ENCODE results near the gene MAD1L1. TPM values are rescaled to one million over a fixed set of nuclear protein-coding genes. Genes with fewer than 3 reads are reported as not detected.

Gene MAD1L1
- total and polyA plus RNA-seq, 2 of the 13 experiments (the other 11 are each of a cell fraction or from before 2014, with no cell fraction given) = 17.4 to 64.7 TPM

DNA sequence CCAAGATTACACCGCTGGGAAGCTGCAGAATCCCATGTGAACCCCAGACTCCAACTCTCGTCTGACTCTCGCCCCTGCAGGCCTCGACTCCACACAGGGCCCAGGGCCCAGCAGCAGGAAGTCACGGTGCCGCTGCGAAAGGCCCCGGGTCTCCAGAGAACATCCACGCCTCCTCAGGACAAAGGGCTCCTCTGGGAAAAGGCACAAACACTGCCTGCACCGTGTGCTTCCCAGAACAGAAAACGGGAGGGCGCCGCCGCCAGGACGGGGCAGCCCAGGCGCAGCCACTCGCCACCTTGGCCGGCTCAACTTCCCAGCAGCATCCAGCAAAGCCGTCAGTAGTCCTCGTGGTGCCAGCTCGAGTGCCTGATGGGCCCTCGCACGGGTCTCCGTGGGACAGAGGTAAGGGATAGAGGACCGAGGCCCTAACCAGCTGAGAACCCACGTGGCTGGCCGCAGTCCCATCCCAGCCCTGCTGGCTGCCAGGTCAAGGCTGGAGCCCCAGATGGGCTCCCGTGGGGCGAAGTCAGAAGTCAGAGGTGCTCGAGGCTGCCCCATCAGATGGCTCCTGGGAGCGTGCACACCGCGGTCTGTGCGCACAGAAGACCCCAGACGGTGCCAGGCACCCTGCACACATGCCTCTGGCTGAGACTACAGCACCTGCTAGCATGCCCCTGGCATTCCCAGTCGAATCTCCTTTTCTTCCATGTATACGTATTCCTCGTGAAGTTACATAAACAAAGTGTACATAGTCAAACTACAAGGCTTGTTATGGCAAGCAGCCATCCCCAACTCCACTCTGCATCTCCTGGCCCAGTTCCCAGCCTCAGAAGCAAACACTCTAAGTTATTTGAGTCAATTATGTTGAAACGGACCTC is 60.2 kb downstream of the MAD1L1 start:
- peaks cover 2 to 19% of the 10 kb centered on the region in 2 experiments; a peak in 4 of 5 replicates for H3K36me3 ChIP-seq (replicated peaks in 1 of 2; ENCODE audit: control insufficient read depth in 1 of 2, insufficient read depth in 2 of 2, low read length in 2 of 2)
- H3K9me3 ChIP-seq (ENCODE audit: low read length) = no peaks in the 10 kb centered on the region
- FAIRE-seq = peak; percentile 81
- POLR2A ChIA-PET = no interaction called here
- CTCF ChIA-PET (ENCODE audit: low intra/inter-chr PET ratio, low total read pairs) = no interaction called here
- peak overlapping the region; percentile 18; the same call in 1 of the 2 replicates for H3K4me2 ChIP-seq (ENCODE audit: low read depth, low read length)
- H3K79me2 ChIP-seq (ENCODE audit: insufficient read depth, low read length) = no peaks in the 10 kb centered on the region
- no peak overlapping the region for H3K9ac ChIP-seq (ENCODE audit: insufficient read depth, low read depth, low read length)
- 81% methylated on average over 25 of the region's 39 CpGs for WGBS (ENCODE audit: low lambda C conversion rate)
- H2AFZ ChIP-seq (ENCODE audit: low read length) = no peak overlapping the region
- intact Hi-C loops (cut with micrococcal nuclease; ENCODE audit: unreplicated experiment) (no loop called here), in situ Hi-C loops (cut with HindIII; ENCODE audit: extremely low pct_ligation_motif_present, low pct_unique_long_range_greater_than_20kb) (no loop called here)
- H4K20me1 ChIP-seq (ENCODE audit: insufficient read depth, low read length) = no peaks in the 10 kb centered on the region
- no peak overlapping the region for H3K4me3 ChIP-seq (replicated peaks in 1 of 3; ENCODE audit: insufficient read depth in 1 of 3, low read depth in 2 of 3, low read length in 3 of 3)
- no TSS peak for BruUV-seq (replicated peaks)
- ATAC-seq = peak; percentile 65
- peaks cover 59% of the 10 kb centered on the region for H3K4me1 ChIP-seq (ENCODE audit: insufficient read depth, low read length)
- H3K27ac ChIP-seq (ENCODE audit: extremely low read length, insufficient read depth, low read length) = peak overlapping the region; percentile 70
- peak; percentile 76 for DNase-seq (ENCODE audit: low spot score)
- H3K27me3 ChIP-seq (ENCODE audit: control insufficient read depth in 1 of 2, insufficient read depth in 2 of 2, low read length in 2 of 2) = no peaks in the 10 kb centered on the region
- TF ChIP-seq, protein P1, sequence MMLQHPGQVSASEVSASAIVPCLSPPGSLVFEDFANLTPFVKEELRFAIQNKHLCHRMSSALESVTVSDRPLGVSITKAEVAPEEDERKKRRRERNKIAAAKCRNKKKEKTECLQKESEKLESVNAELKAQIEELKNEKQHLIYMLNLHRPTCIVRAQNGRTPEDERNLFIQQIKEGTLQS (CRISPR knock-in tag; IDR thresholded peaks at IDR 0.05) = no peak
- TF ChIP-seq, protein P2, sequence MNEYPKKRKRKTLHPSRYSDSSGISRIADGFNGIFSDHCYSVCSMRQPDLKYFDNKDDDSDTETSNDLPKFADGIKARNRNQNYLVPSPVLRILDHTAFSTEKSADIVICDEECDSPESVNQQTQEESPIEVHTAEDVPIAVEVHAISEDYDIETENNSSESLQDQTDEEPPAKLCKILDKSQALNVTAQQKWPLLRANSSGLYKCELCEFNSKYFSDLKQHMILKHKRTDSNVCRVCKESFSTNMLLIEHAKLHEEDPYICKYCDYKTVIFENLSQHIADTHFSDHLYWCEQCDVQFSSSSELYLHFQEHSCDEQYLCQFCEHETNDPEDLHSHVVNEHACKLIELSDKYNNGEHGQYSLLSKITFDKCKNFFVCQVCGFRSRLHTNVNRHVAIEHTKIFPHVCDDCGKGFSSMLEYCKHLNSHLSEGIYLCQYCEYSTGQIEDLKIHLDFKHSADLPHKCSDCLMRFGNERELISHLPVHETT (CRISPR knock-in tag; conservative IDR thresholded peaks at IDR 0.05) = no peak
- TF ChIP-seq RFX5 (IDR thresholded peaks at IDR 0.05; ENCODE audit: low read depth, low read length) (no peak), SOX6 (IDR thresholded peaks at IDR 0.05) (no peak), SOX6 (CRISPR knock-in tag; IDR thresholded peaks at IDR 0.05) (peak; percentile 52), ZNF224 (CRISPR knock-in tag; IDR thresholded peaks at IDR 0.05) (0 out of 2 replicates have a peak, but pooled peaks have one; percentile 45), NONO (IDR thresholded peaks at IDR 0.05) (no peak), NONO (CRISPR knock-in tag; conservative IDR thresholded peaks at IDR 0.05) (0 out of 2 replicates have a peak, but pooled peaks have one; percentile 29), ZNF644 (CRISPR knock-in tag; IDR thresholded peaks at IDR 0.05; ENCODE audit: low read depth) (no peak), ZNF547 (CRISPR knock-in tag; IDR thresholded peaks at IDR 0.05) (0 out of 2 replicates have a peak, but pooled peaks have one; percentile 75), HDAC2 (CRISPR knock-in tag; IDR thresholded peaks at IDR 0.05) (peak; percentile 33; the same call in 1 of the 2 replicates), ZSCAN21 (CRISPR knock-in tag; IDR thresholded peaks at IDR 0.05; ENCODE audit: borderline replicate concordance) (no peak), ZNF549 (CRISPR knock-in tag; IDR thresholded peaks at IDR 0.05) (no peak), POLR2AphosphoS5 (IDR thresholded peaks at IDR 0.05; ENCODE audit: low read depth, low read length) (no peak), HNRNPLL (IDR thresholded peaks at IDR 0.05; ENCODE audit: low read depth, low read length, poor library complexity, severe bottlenecking) (peak; percentile 42), ZNF598 (CRISPR knock-in tag; IDR thresholded peaks at IDR 0.05; ENCODE audit: borderline replicate concordance) (0 out of 2 replicates have a peak, but pooled peaks have one; percentile 73)
- TF ChIP-seq, protein P3, sequence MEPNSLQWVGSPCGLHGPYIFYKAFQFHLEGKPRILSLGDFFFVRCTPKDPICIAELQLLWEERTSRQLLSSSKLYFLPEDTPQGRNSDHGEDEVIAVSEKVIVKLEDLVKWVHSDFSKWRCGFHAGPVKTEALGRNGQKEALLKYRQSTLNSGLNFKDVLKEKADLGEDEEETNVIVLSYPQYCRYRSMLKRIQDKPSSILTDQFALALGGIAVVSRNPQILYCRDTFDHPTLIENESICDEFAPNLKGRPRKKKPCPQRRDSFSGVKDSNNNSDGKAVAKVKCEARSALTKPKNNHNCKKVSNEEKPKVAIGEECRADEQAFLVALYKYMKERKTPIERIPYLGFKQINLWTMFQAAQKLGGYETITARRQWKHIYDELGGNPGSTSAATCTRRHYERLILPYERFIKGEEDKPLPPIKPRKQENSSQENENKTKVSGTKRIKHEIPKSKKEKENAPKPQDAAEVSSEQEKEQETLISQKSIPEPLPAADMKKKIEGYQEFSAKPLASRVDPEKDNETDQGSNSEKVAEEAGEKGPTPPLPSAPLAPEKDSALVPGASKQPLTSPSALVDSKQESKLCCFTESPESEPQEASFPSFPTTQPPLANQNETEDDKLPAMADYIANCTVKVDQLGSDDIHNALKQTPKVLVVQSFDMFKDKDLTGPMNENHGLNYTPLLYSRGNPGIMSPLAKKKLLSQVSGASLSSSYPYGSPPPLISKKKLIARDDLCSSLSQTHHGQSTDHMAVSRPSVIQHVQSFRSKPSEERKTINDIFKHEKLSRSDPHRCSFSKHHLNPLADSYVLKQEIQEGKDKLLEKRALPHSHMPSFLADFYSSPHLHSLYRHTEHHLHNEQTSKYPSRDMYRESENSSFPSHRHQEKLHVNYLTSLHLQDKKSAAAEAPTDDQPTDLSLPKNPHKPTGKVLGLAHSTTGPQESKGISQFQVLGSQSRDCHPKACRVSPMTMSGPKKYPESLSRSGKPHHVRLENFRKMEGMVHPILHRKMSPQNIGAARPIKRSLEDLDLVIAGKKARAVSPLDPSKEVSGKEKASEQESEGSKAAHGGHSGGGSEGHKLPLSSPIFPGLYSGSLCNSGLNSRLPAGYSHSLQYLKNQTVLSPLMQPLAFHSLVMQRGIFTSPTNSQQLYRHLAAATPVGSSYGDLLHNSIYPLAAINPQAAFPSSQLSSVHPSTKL (CRISPR knock-in tag; IDR thresholded peaks at IDR 0.05) = peak; percentile 75
- TF ChIP-seq, protein P4, sequence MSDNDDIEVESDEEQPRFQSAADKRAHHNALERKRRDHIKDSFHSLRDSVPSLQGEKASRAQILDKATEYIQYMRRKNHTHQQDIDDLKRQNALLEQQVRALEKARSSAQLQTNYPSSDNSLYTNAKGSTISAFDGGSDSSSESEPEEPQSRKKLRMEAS (IDR thresholded peaks at IDR 0.05) = peak; percentile 5; the same call in 1 of the 2 replicates
- TF ChIP-seq, protein P5, sequence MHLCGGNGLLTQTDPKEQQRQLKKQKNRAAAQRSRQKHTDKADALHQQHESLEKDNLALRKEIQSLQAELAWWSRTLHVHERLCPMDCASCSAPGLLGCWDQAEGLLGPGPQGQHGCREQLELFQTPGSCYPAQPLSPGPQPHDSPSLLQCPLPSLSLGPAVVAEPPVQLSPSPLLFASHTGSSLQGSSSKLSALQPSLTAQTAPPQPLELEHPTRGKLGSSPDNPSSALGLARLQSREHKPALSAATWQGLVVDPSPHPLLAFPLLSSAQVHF (CRISPR knock-in tag; IDR thresholded peaks at IDR 0.05) = no peak

All from HepG2 (cell line).